Measurements from ENCODE around the gene TRPM7.
"Not testable (repeated sequence)": the region's sequence is repeated elsewhere in the genome, so short reads cannot be mapped to it uniquely, and the experiment has no call there.

TRPM7 gene, protein sequence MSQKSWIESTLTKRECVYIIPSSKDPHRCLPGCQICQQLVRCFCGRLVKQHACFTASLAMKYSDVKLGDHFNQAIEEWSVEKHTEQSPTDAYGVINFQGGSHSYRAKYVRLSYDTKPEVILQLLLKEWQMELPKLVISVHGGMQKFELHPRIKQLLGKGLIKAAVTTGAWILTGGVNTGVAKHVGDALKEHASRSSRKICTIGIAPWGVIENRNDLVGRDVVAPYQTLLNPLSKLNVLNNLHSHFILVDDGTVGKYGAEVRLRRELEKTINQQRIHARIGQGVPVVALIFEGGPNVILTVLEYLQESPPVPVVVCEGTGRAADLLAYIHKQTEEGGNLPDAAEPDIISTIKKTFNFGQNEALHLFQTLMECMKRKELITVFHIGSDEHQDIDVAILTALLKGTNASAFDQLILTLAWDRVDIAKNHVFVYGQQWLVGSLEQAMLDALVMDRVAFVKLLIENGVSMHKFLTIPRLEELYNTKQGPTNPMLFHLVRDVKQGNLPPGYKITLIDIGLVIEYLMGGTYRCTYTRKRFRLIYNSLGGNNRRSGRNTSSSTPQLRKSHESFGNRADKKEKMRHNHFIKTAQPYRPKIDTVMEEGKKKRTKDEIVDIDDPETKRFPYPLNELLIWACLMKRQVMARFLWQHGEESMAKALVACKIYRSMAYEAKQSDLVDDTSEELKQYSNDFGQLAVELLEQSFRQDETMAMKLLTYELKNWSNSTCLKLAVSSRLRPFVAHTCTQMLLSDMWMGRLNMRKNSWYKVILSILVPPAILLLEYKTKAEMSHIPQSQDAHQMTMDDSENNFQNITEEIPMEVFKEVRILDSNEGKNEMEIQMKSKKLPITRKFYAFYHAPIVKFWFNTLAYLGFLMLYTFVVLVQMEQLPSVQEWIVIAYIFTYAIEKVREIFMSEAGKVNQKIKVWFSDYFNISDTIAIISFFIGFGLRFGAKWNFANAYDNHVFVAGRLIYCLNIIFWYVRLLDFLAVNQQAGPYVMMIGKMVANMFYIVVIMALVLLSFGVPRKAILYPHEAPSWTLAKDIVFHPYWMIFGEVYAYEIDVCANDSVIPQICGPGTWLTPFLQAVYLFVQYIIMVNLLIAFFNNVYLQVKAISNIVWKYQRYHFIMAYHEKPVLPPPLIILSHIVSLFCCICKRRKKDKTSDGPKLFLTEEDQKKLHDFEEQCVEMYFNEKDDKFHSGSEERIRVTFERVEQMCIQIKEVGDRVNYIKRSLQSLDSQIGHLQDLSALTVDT (N-terminal part only)

GRCh38 chr15:50686469-50687301 is at the start of gene TRPM7:
Gene TRPM7, minus strand, starts transcription at chr15:50686797. Its CDS starts 264 bp downstream, at chr15:50686533.
- FAIRE-seq (no peak), DNase-seq (ENCODE audit: low spot score) (peak; percentile 91)

- FAIRE-seq (no peak), DNase-seq (ENCODE audit: low spot score) (no peak)
Observed at GRCh38 chr15:50735156-50735555, 48.6 kb upstream of the TRPM7 start.

GRCh38 chr15:50726315-50726714 is 39.7 kb upstream of the TRPM7 start:
- DNase-seq (ENCODE audit: low spot score) (no peak), FAIRE-seq (no peak)

- DNase-seq (ENCODE audit: low spot score): no peak
Observed at GRCh38 chr15:50718700-50719125, 32.1 kb upstream of the TRPM7 start.

GRCh38 chr15:50712018-50712417 is 25.4 kb upstream of the TRPM7 start:
- DNase-seq (ENCODE audit: low spot score) (no peak), FAIRE-seq (no peak)

More at GRCh38 chr15:50718700-50719125, 32.1 kb upstream of the TRPM7 start:
- FAIRE-seq: no peak

DNA sequence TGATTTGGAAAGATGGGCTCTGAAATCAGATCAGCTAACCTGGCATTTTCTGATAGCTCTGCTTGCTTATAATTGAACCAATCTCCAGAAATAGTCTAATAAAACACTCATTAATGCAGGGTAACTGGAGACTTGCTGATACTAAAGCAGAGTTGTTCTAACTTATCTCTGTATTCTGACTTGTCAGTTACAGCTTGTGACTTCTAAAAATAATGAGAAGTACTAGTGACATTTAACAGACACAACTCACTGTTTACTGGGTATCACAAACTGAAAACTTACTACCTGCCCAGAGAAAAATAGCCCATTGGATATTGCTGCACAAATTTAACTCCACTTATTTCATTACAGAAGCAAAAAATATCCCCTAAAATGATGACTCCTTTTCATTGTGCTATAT is 24.0 kb upstream of the TRPM7 start:
- no peak for DNase-seq (ENCODE audit: low spot score)
- no peak for FAIRE-seq

DNA sequence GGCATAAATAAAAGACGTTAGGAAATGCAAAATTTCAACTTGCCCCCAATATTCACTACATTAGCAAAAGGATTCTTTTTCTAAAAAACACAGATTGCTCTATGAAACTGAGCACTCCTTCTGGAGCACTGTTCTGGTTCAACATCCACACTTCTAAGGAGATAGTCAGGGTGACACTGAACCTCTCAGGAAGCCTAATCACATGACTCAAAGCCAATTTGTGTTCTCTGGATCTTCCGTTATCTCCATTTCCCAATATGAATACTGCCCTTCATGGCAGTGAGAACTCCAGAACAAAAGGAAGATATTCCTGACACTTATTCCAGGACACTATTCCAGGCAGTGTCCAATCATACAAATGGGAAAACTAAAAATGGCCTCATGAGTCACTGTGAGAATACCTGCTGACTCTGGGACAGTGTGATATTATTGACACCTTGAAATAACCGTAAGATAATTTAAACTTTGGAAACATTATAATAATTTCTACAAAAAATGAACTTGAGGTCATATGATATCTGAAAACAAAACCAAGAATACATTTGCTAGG is 21.4 kb upstream of the TRPM7 start:
- DNase-seq (ENCODE audit: low spot score) (no peak), FAIRE-seq (no peak)

DNA sequence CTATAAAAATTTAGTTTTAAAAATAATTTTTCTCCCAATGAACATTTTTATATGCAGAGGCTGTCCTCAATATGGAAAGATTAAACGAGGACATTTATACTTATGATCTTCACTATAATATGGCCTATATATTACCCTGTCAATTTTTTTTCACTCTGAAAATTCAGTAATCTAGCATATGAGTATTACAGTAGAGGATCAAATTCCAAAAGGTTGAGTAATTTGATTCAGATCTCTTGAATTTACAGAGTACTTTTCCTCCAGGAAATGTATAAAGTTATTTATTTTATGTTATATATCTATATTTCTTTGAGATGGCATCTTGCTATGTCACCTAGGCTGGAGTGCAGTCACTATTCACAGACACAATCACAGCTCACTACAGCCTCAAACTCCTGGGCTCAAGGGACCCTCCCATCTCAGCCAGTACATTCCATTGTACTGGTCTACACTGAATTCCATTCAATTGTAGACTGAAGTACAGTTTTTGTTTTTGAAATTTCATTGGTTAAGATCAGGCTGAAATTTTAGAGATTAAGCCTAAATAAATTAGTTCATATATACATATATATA is 16.3 kb upstream of the TRPM7 start:
- FAIRE-seq (no peak), DNase-seq (ENCODE audit: low spot score) (no peak)

DNA sequence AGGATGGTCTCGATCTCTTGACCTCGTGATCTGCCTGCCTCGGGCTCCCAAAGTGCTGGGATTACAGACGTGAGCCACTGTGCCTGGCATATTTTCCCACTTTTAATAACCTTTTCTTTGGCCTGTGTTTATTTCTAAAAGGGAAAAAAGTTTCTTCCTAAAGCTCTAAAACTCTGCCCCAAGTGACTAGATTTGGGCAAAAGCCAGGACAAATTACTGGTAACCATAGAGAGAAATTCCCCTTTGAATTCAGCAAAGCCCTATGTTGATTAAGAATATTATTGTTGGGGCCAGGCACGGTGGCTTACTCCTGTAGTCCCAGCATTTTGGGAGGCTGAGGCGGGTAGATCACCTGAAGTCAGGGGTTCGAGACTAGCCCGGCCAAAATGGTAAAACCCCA is 11.5 kb upstream of the TRPM7 start:
- no peak for DNase-seq (ENCODE audit: low spot score)
- FAIRE-seq: no peak

- DNase-seq (ENCODE audit: low spot score): no peak
- FAIRE-seq: no peak
Observed at GRCh38 chr15:50697109-50697797, 10.7 kb upstream of the TRPM7 start.

GRCh38 chr15:50694634-50695165 is 8.1 kb upstream of the TRPM7 start:
- not testable (repeated sequence) for FAIRE-seq; DNase-seq (ENCODE audit: low spot score)

- FAIRE-seq (no peak), DNase-seq (ENCODE audit: low spot score) (no peak)
Observed at GRCh38 chr15:50687302-50687902, 805 bp upstream of the TRPM7 start.

GRCh38 chr15:50685976-50686468 is 575 bp downstream of the TRPM7 start:
- peak; percentile 40 for DNase-seq (ENCODE audit: low spot score)
- FAIRE-seq: no peak

DNA sequence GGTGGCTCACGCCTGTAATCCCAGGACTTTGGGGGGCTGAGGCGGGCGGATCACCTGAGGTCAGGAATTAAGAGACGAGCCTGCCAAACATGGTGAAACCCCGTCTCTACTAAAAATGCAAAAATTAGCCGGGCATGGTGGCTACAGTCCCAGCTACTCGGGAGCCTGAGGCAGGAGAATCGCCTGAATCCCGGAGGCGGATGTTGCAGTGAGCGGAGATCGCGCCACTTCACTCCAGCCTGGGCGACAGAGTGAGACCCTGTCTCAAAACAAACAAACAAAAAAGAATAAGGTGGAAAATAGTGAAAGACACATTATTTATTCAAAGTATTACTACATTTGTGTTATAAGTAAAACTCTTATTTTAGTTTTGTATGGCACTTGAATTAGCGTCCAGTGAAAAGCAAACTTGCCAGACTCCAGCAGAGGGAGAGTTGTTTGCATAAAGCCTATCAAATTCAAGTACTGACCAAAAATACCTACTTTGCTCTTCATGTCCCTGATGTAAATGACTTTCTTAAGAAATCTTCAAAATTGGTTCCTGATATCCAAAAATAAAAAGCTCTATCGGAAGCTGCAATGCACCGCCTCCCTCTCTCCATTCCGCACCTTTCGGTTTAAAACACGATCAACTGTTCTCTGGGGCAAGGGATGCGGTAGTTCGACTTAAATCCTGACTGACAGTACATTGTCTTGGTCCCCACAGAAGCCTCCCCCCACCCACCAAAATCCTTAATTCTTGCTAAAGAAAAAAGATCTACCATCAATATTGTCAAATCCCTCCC is 1.2 kb downstream of the TRPM7 start:
- DNase-seq (ENCODE audit: low spot score): no peak
- FAIRE-seq: no peak

- FAIRE-seq (no peak), DNase-seq (ENCODE audit: low spot score) (no peak)
Observed at GRCh38 chr15:50681467-50681866, 5.1 kb downstream of the TRPM7 start.

- DNase-seq (ENCODE audit: low spot score): no peak
- FAIRE-seq: no peak
Observed at GRCh38 chr15:50676799-50677483, 9.7 kb downstream of the TRPM7 start.

GRCh38 chr15:50675535-50676144 is 11.0 kb downstream of the TRPM7 start:
- DNase-seq (ENCODE audit: low spot score) (no peak), FAIRE-seq (no peak)
